Cortex of kidney (tissue), 1 donor: ENCODE measurements around the gene NRG4.
"Not testable (repeated sequence)": the region's sequence is repeated elsewhere in the genome, so short reads cannot be mapped to it uniquely, and the experiment has no call there.

ENCODE experiments used
- DNase-seq: peaks from one replicate; lab custom pipeline; 2025; lab: John Stamatoyannopoulos, UW

Gene NRG4

GRCh38 chr15:76011627-76012551, at the start of gene NRG4:
Gene NRG4, minus strand, starts transcription at chr15:76012424. Its CDS starts 1,194 bp downstream, at chr15:76011230.
- DNase-seq = no peak

- no peak for DNase-seq
Observed at GRCh38 chr15:76061700-76062099, 49.5 kb upstream of the NRG4 start.

GRCh38 chr15:76060118-76060989, 48.1 kb upstream of the NRG4 start:
- no peak for DNase-seq

- DNase-seq = no peak
Observed at GRCh38 chr15:76059320-76060117, 47.3 kb upstream of the NRG4 start, which contains the start of gene TMEM266. Gene TMEM266, plus strand, starts transcription at chr15:76059985. Its CDS starts 74,279 bp downstream, at chr15:76134264.

GRCh38 chr15:76058714-76059319, 46.6 kb upstream of the NRG4 start:
- DNase-seq = no peak

GRCh38 chr15:76057332-76058000, 45.2 kb upstream of the NRG4 start:
- no peak for DNase-seq

GRCh38 chr15:76056931-76057330, 44.7 kb upstream of the NRG4 start:
- DNase-seq = no peak

- not testable (repeated sequence) for DNase-seq
Observed at GRCh38 chr15:76054201-76054600, 42.0 kb upstream of the NRG4 start.

GRCh38 chr15:76038512-76038911, 26.3 kb upstream of the NRG4 start:
- no peak for DNase-seq

GRCh38 chr15:76035593-76035992, 23.4 kb upstream of the NRG4 start:
- DNase-seq = no peak

GRCh38 chr15:76034111-76034510, 21.9 kb upstream of the NRG4 start:
- DNase-seq = no peak

GRCh38 chr15:76033438-76033837, 21.2 kb upstream of the NRG4 start:
- no peak for DNase-seq

GRCh38 chr15:76032046-76032445, 19.8 kb upstream of the NRG4 start:
- no peak for DNase-seq

GRCh38 chr15:76024021-76024768, 12.0 kb upstream of the NRG4 start:
- no peak for DNase-seq

- DNase-seq = not testable (repeated sequence)
Observed at GRCh38 chr15:76013470-76013869, 1.2 kb upstream of the NRG4 start.

- DNase-seq = no peak
Observed at GRCh38 chr15:76010613-76011012, 1.6 kb downstream of the NRG4 start.

GRCh38 chr15:76006136-76006778, 6.0 kb downstream of the NRG4 start:
- DNase-seq = no peak

GRCh38 chr15:76003364-76003763, 8.9 kb downstream of the NRG4 start:
- no peak for DNase-seq

GRCh38 chr15:75995611-75996010, 16.6 kb downstream of the NRG4 start:
- DNase-seq = no peak

GRCh38 chr15:75994220-75994619, 18.0 kb downstream of the NRG4 start:
- no peak for DNase-seq
